ENCODE results near the gene USP53.
A peak's percentile ranks its signal among the peaks of the same experiment; 100 is the strongest.
"Not testable (repeated sequence)": the region's sequence is repeated elsewhere in the genome, so short reads cannot be mapped to it uniquely, and the experiment has no call there.

The USP53 gene

DNA sequence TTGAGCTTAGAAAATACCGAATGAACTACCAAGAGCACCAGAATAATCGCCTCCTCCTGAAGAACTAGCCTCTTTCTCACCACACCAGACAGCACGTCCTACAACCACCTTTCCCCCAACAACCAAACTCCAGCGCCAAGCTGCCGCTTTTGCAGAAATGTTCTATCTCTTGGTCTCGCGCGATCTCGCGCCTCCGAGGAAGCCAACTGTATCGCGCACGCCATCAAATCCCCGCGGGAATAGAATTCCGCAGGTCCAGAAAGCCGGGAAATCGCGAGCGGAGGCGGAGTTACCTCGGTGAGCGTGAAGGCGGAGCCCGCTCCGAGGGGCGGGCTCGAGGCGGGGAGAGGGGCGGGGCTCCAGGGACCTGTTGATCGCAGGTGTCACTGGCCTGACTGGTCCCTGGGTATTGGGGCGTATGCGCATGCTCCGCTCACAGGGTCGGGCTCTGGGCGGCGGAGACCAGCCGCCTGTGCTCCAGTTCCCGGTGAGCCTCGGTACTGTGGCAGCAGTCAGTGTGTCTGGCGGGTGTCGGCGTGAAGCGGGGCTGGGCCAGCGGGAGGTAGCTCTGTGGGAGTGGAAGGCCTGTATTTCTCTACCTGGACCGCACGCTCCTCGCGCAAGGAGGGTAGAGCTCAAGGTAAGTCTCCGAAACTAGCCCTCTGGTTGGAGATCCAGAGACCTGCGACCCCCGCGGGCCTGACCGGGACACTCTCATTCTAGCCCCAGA lies at the start of gene USP53:
Gene USP53 (plus strand): TSS at position 480 of the 730 bp plus-strand sequence. CDS start 27,047 bp downstream, outside the sequence.
- peak; percentile 94 for FAIRE-seq
- peak; percentile 97 for DNase-seq (ENCODE audit: low spot score)

DNA sequence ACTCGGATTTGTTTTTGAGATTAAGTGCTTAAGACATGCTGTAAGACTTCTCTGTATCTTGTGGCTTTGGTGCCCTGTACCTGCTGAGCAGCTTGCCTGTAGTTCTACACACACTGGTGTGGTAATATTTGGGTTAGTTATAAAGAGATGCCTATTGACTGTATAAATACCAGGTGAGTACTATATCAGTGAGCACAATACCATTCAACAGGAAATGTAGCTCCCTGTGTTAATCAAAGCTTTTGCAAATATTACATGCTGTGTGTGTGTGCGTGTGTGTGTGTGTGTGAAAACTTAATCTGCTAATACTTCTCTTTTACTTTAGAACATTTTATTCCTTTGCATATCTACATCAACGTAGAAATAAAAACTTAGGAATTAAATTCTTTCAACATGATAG lies 46.7 kb upstream of the USP53 start:
- no peak for FAIRE-seq
- DNase-seq (ENCODE audit: low spot score) = no peak

DNA sequence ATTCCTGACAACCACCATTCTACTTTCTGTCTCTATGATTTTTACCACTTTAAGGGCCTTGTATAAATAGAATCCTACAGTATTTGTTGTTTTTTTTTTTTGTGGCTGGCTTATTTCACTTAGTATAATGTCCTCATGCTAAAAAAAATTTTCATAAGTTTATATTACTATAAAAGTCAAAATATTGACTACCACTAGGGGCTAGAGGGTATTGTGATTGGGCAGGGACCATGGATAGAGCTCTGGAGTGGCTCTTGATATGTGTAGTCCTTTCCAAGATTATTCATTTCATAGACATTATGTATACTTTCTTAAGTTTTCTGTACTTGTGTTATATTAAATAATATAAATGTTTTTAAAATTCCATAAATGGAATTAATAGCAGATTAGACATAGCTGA lies 42.3 kb upstream of the USP53 start:
- DNase-seq (ENCODE audit: low spot score) = no peak
- no peak for FAIRE-seq

DNA sequence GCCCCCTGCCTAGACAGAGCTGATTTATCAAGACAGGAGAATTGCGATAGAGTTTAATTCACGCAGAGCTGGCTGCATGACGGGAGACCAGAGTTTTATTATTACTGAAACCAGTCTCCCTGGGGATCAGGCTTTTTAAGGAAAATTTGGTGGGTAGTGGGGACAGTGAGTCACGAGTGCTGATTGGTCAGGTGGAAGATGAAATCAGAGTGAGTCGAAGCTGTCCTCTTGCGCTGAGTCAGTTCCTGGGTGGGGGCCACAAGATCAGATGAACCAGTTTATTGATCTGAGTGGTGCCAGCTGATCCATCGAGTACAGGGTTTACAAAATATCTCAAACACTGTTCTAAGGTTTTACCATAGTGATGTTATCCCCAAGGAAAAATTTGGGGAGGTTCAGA lies 40.3 kb upstream of the USP53 start:
- DNase-seq (ENCODE audit: low spot score) = no peak
- FAIRE-seq = no peak

DNA sequence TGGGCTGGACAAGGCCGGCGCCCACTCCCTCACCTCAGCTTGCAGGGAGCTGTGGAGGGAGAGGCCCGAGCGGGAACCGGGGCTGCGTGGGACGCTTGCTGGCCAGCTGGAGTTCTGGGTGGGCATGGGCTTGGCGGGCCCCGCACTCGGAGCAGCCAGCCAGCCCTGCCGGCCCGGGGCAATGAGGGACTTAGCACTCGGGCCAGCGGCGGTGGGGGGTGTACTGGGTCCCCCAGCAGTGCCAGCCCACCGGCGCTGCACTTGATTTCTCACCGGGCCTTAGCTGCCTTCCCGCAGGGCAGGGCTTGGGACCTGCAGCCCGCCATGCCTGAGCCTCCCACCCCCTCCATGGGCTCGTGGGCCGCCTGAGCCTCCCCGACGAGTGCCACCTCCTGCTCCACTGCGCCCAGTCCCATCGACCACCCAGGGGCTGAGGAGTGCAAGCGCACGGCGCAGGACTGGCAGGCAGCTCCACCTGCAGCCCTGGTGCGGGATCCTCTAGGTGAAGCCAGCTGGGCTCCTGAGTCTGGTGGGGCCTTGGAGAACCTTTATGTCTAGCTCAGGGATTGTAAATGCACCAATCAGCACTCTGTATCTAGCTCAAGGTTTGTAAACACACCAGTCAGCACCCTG lies 38.7 kb upstream of the USP53 start:
- DNase-seq (ENCODE audit: low spot score); FAIRE-seq: not testable (repeated sequence)

DNA sequence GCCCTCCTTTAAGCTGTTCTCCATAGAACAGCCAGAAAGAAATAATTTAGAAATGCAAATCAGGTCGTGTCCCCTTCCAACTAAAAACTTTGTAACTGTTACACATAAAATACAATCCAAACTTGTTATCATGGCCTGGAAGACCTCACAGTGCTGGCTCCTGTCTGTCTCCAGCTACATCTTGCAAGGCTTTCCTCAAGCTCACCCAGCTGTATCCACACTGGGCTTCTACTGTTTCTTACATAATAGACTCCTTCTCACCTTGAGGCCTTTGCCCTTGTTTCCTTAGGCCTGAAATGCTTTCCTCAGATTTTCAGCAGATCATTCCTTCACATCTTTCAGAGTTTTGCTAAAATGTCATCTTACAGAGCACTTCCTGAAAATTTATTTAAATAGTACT lies 33.5 kb upstream of the USP53 start:
- no peak for DNase-seq (ENCODE audit: low spot score)
- no peak for FAIRE-seq

DNA sequence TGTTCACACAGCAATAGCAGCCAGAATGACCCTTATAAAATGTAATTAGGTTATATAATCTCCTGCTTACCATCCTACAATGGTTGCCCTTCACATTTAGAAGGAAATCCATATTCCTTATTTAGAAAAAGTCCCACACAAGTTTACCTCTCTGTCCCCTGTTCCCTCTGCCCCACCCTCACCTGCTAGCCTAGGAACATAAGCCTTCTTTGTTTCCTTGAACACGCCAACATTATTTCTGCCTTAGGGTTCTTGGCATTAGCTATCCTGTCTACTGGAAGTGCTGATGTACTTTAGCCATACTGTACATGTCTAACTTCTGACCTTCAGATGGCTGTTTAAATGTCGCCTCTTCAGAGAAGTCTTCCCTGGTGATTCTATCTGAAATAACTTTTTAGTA lies 28.4 kb upstream of the USP53 start:
- DNase-seq (ENCODE audit: low spot score) (no peak), FAIRE-seq (no peak)

DNA sequence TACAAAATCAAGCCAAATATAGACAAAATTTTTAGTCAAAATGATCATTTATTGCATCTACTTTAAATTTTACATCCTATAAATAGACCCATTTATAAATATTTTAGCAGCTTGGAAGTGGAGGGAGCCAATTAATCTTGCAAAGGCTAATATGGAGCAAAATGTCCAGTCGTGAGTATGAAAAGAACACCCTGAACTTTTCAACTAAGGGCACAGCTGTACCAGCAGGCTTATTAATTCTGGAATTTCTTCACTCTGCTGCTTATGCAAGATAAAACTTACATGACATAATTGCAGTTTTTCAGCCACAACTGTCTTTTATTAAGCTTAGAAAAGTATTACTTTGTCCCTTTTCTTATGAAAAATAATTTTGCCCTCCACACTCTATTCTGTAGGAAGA lies 22.9 kb upstream of the USP53 start:
- no peak for DNase-seq (ENCODE audit: low spot score)
- no peak for FAIRE-seq

DNA sequence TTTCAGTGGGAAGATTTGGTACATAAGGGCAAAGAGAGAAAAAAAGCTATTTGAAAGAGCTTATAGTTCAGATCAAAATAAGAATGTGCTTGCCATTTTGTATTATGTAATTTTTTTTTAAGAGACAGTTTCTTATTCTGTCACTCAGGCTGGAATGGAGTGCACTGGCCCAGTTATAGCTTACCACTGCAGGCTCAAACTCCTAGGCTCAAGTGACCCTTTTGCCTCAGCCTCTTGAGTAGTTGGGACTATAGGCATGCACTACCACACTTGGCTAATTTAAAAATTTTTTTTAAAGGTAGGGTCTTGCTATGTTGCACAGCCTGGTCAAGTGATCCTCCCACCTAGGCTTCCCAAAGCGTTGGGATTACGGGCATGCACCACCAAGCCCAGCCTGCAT lies 22.2 kb upstream of the USP53 start:
- DNase-seq (ENCODE audit: low spot score) (no peak), FAIRE-seq (no peak)

DNA sequence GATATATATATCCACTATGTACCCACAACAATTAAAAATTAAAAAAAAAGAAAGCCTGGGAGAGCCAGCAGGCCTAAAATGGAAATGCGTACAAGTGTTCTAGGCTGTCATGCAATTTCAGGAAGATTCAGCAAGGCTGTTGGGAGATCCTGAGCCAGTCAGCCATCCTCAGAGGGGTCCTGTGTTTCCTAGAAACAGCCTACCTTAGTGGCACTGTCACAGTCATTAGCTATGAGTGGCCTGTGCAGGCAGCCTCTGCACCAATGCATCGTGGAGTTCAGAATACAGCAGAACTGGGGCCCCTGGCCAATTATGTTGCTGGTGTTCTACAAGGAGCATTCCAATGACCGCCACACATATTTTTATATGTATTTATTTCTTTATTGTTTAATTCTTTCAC lies 21.0 kb upstream of the USP53 start:
- no peak for FAIRE-seq
- DNase-seq (ENCODE audit: low spot score) = no peak

DNA sequence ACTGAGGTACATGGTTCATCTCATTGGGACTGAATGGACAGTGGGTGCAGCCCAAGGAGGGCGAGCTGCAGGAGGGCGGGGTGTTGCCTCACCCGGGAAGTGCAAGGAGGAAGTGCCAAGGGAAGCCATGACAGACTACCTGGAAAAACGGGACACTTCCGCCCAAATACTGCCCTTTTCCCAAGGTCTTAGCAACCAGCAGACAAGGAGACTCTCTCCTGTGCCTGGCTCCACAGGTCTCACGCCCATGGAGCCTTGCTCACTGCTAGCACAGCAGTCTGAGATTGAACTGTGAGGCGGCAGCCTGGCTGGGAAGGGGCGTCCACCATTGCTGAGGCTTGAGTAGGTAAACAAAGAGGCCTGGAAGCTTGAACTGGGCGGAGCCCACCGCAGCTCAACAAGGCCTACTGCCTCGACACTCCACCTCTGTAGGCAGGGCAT lies 14.7 kb upstream of the USP53 start:
- DNase-seq (ENCODE audit: low spot score) (no peak), FAIRE-seq (no peak)

DNA sequence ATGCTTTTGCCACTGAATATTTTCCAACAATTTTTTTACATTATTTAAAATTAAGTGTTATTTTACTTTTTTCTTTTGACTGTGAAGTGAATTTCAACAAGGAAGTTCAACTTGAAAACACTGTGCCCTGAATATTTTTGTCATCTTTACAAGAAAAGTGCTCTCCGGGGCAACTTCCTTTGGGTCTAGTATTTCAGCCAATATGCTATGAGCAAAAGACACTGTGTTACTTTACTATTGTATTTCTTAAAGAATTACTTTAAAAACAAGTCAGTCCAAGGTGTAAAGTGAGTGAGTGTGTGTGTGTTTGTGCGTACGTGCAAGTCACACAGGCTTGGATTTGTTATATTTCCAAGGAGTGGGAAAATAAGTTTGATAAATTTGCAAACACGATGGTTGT lies 7.6 kb upstream of the USP53 start:
- no peak for DNase-seq (ENCODE audit: low spot score)
- no peak for FAIRE-seq

DNA sequence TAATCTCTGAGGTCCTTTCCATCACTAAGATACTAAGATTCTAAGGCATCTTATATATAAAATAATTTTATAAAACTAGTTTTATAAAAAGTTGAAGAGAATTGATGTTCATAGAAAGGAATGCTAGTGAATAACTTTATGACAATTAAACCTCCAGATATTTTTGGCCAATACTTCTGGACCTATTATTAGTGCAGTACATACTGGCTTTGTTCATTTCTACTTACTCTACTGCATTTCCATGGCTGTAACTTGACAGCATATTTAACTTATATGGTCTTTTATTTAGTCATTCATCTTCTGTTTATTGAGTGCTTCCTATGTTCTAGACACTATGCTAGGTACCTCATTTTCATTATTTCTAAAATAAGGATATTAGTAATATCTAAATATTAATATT lies 6.8 kb upstream of the USP53 start:
- FAIRE-seq = no peak
- no peak for DNase-seq (ENCODE audit: low spot score)

DNA sequence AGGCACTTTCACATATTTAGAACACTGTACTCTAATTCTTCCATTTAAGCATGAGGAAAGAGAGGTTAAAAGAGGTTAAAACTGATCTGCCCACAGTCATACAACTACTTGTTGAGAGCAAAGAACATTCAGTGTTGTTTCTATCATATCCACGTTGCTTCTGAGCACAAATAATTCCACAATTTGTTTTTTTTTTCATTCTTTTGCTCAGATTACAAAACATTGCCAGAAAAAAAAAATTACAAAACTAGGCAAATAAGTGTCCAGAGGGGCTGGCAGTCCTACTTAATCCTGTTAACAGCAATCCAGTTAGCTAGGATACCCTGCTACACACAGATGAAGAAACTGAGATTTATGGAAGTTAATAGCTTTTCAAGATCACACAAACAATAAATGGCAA lies 6.3 kb upstream of the USP53 start:
- no peak for FAIRE-seq
- DNase-seq (ENCODE audit: low spot score) = no peak

DNA sequence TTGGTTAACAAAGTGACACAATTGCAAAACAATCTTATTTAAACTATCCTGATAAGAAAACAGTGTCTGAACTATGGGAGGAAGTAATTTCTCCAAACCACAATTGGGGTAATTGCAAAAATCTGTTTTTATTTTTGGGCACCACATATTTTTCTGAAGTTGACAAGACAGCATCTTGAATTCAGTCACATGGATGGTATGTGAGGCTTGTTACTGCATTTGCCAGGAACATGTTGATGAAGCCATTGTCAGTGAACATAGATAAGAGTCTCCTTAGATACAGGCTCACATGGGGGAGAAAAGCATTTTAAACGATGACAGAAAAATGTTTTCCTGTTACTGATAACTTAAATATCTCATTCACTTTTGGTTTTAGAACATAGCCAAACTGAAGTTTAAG lies 5.5 kb upstream of the USP53 start:
- no peak for FAIRE-seq

DNA sequence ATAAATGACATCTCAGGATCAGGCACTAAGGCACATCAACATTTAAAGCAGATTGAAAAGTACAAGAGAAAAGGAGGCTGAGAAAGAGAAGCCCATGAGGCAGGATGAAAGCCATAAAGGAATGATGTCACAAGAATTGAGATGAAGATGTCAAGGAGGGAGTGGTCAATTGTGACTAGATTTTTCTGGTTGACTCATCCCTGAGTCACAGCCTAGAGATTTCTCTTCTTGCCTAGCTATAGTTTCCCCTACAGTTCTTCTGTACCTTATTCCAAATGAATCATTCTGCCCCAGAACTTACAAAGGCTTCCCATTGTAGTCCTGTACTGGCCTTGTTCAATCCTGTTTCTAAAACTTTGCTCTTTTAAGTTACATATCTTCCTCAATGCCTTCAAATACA lies 3.4 kb upstream of the USP53 start:
- no peak for FAIRE-seq

More for the DNA sequence above, 5.5 kb upstream of the USP53 start:
- no peak for DNase-seq (ENCODE audit: low spot score)

DNA sequence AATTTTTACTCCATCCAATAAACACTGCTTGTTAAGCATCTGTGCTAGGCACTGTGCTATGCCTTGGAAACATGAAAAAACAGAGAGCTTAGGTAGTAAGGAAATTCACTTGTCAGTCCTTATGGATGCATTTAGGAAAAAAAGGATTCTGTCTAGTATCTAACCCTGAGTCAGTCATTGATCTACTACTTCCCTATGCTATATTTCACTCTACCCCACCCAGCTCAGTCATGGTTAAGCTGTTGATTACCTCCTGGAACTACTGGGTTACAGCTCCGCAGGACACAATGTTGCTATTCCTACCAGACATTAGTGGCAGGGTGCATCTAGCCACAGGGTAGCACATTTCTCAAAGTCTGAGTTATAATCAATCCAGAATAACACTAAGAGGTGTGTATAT lies 2.9 kb upstream of the USP53 start:
- no peak for FAIRE-seq

More for the DNA sequence above, 3.4 kb upstream of the USP53 start:
- DNase-seq (ENCODE audit: low spot score) = peak; percentile 66

DNA sequence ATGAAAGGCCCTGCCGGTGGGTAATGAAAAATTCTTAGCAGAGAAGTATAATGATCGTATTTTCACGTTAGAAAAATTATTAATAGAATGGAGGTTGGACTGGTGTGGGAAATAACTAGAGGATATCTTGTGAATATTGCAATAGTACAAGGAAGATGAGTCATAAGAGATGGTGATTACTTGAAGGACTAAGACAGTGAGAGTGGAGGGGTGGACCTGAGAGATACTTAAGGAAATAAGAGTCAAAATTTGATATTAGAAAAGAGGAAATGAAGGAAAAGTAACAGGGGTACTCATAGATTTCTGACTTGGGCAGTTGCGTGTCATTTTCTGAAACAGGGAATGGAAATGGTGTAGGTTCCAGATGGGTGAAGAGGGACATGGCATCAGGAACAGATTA lies 1.7 kb upstream of the USP53 start:
- DNase-seq (ENCODE audit: low spot score) (no peak), FAIRE-seq (no peak)

More for the DNA sequence above, 2.9 kb upstream of the USP53 start:
- no peak for DNase-seq (ENCODE audit: low spot score)

DNA sequence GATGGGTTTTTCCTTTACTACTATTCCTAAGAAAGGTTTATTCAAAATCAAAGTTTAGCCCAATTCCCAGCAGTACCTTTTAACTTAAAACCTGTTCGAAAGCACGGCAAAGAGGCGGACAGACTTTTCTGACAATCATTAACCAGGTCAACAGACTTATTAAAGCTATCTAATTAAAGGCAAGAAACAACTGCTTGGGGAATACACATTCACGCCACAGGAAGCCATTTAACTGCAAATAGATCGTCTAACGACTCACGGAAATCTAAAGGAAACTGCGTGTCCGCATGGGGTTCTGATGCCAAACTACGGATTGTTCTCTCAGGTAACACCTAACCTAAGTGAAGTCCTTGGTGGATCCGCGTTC lies 663 bp upstream of the USP53 start:
- DNase-seq (ENCODE audit: low spot score) = no peak
- no peak for FAIRE-seq

DNA sequence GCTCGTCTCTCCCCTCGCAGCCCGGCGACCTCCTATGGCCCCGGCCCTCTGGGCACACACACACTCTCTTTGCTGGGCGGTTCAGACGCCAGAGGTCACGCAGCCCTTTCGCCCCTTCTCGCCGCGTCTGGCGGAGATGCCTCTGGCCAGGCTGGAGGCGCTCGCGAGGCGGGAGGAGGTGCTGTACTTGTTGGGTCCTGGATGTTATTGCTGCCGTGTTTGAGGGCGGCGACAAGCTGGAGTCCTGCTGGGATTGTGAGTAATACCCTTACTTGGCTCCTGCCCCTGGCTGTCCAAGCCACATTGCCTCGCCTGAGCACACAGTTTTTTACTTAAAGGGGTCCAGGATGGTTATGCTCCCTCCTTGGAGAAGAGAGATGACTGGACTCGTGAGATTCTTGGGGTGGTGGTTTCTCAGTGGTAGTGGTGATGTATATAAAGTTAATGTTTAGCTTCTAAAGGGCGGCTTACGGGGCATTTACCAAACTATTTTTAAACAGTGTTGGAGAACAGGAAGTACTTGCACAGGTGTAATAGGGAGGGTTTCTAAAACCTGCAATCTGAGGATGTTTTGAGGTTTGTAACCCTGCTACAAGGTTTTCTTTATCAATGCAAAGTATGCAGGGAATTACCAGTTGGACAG lies 572 bp downstream of the USP53 start:
- DNase-seq (ENCODE audit: low spot score) (peak; percentile 83), FAIRE-seq (peak; percentile 32)

DNA sequence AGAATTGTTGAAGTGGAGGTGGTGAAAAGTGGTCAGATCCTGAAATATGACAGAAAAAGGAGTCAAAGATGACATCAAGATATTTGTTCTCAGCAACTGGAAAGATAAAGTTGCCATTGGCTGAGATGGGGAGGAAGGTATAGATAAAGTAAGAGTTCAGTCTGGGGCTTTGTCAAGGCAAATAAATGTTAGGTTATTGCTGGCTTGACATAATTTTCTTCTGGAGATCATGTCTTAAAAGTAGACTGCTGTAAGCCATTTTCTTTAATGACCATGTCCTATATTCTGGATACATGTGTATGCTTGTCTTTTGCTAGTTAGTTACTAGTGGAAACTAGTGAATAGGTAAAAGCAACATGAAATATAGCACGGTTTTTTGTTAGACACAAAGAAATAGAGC lies 5.6 kb downstream of the USP53 start:
- FAIRE-seq (no peak), DNase-seq (ENCODE audit: low spot score) (no peak)

DNA sequence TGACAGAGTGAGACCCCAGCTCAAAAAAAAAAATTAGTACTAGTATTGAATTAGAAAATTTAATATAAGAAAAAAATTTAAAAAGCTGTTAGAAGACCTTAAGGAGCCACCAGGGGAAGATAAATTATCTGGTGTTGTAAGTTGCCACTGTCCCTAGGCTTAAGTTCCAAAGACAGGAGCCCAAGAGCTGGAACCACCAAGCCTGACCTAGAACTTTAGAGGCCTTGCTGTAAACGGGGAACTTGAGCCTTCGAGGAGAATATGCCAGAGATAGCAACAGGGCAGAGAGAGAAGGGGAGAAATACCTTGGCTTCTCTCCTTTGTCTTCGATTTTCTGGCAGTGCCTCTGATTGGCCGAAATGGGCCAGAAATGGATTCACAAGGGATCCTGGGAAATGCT lies 8.9 kb downstream of the USP53 start:
- no peak for DNase-seq (ENCODE audit: low spot score)
- FAIRE-seq = no peak

DNA sequence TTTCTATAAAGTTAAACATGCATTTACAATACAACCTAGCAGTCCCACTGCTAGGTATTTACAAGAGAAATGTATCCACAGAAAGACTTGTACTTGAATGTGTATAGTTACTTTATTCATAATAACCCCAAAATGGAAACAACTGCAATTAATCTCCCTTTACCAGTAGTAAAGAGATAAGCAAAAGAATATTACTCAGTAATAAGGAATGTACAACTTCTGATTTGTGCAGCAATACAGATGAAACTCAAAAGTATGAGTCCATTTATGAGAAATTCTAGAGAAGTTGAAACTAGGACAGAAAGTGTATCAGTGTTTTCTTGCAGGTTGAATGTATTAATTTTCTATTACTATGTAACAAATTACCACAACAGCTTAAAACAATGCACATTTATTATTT lies 15.2 kb downstream of the USP53 start:
- DNase-seq (ENCODE audit: low spot score) = no peak
- FAIRE-seq = no peak
